Stomach (tissue), 9 donors: Measurements from ENCODE around the gene GAST. TPM values are rescaled to one million over a fixed set of nuclear protein-coding genes. Genes with fewer than 3 reads are reported as not detected.
"Not testable (repeated sequence)": the region's sequence is repeated elsewhere in the genome, so short reads cannot be mapped to it uniquely, and the experiment has no call there.

Source experiments
- DNase-seq, 2 donors: peaks; one replicate each; pipeline versions ENCODE4 v3.0.0 to v3.0.0-alpha.2; 2013 to 2019
- H3K27ac ChIP-seq, 5 donors: fragments of 200-600 bp in 4 of 5; sonication (generic) in 4 of 5; one replicate each; pipeline ENCODE4 v1.5.1; 2013 to 2019; ENCODE audit warnings: mild to moderate bottlenecking in 1 of 5, moderate library complexity in 1 of 5
- H3K27me3 ChIP-seq, 3 donors: fragments of 200-600 bp; sonication (generic); one replicate each; pipeline ENCODE4 v1.5.1; 2017 to 2019; ENCODE audit warnings: mixed run types in 1 of 3
- H3K36me3 ChIP-seq, 4 donors: fragments of 200-600 bp; sonication (generic); 1 replicate in 3 of 4; 2 replicates in 1 of 4; pipeline ENCODE4 v1.5.1; 2016 to 2019
- H3K4me1 ChIP-seq, 4 donors: fragments of 200-600 bp; sonication (generic); one replicate each; pipeline ENCODE4 v1.5.1; 2016 to 2019
- H3K4me3 ChIP-seq, 4 donors: fragments of 200-600 bp; sonication (generic) in 3 of 4; one replicate each; pipeline ENCODE4 v1.5.1; 2016 to 2019; ENCODE audit warnings: mild to moderate bottlenecking in 1 of 4
- H3K9me3 ChIP-seq, 4 donors: fragments of 200-600 bp; sonication (generic); one replicate each; pipeline ENCODE4 v1.5.1; 2016 to 2019
- CTCF ChIP-seq, 7 experiments: fragments of 450-650 bp in 4 of 7; fragments of 200-600 bp in 3 of 7; sonication (generic) in 3 of 7; IDR thresholded peaks; one replicate each; pipeline ENCODE4 v1.5.1; 2016 to 2019; ENCODE audit warnings: antibody characterized with exemption in 7 of 7, control low read depth in 2 of 7, mild to moderate bottlenecking in 1 of 7
- EP300 ChIP-seq: sonication (generic); formaldehyde crosslinking; IDR thresholded peaks from one replicate; pipeline ENCODE4 v1.6.1; 2017; ENCODE audit warnings: antibody characterized with exemption
- POLR2A ChIP-seq, 4 donors: fragments of 450-650 bp; IDR thresholded peaks; one replicate each; pipeline ENCODE4 v1.6.1; 2016; ENCODE audit warnings: antibody characterized with exemption in 4 of 4, control low read depth in 2 of 4, mild to moderate bottlenecking in 1 of 4, moderate library complexity in 1 of 4
- POLR2AphosphoS5 ChIP-seq, 3 donors: sonication (generic); formaldehyde crosslinking; IDR thresholded peaks; one replicate each; pipeline ENCODE4 v1.6.1; 2016; ENCODE audit warnings: antibody characterized with exemption in 3 of 3
- WGBS, 5 donors: extraction: QIAGEN DNeasy Blood & Tissue Kit in 3 of 5; methylation state at CpG; one replicate each; pipeline versions ENCODE4 v1.1.5 to v1.1.7; 2013 to 2018; 5-methylcytosine and 5-hydroxymethylcytosine counted together
- intact Hi-C: fragments of 100-400 bp; cut with DNase I; formaldehyde crosslinking; loops from one replicate; pipeline ENCODE4 v1.15.1; 2023; ENCODE audit warnings: low total_unique reads
- polyA plus RNA-seq, 3 donors: library from polyadenylated mRNA; stranded (reverse); fragments of 200-250 nt; gene quantifications; one replicate each; pipeline ENCODE4 v1.2.3, GENCODE V29; 2013
- total RNA-seq, 5 donors: library from RNA; depleted of rRNA; stranded (reverse); fragments of >200 nt; gene quantifications; one replicate each; pipeline versions ENCODE4 v1.1.0 to v1.2.3, GENCODE V29; 2014 to 2016
- donor health status: healthy with polysubstance abuse.
- donor health status: Bipolar disorder and iron deficiency.
- donor health status: healthy.

The GAST gene
- total and polyA plus RNA-seq, 8 donors = 1.3 to 32.7 TPM; not detected in 6

GRCh38 chr17:41666708-41667279, 45.3 kb upstream of the GAST start:
- Histone ChIP-seq H3K36me3 (no peaks in the 10 kb centered on the region), H3K4me3 (peak overlapping the region; percentile 49 to 54 (median 51)), H3K9me3 (no peaks in the 10 kb centered on the region), H3K27ac (peak overlapping the region; percentile 78 to 88 (median 86)), H3K4me1 (peaks cover 22 to 41% (median 25%) of the 10 kb centered on the region in 4 donors), H3K27me3 (no peaks in the 10 kb centered on the region)
- TF ChIP-seq POLR2AphosphoS5 (IDR thresholded peaks at IDR 0.05) = peak in 1 of 3 donors; percentile 50
- TF ChIP-seq EP300 = no peak
- TF ChIP-seq CTCF (IDR thresholded peaks at IDR 0.05) = peak in 5 of 7 experiments; percentile 97 to 98 (median 97)
- TF ChIP-seq POLR2A (IDR thresholded peaks at IDR 0.05) = no peak
- intact Hi-C loops = loop anchor here (10.0 kb wide), 1 partner anchor 862 kb away; no protein-coding TSS in a partner anchor
- peak; percentile 88 to 94 for DNase-seq
- 0 to 3% (median 2%) methylated on average over 21 to 23 of the region's 23 CpGs for WGBS, 5 donors

- no peaks in the 10 kb centered on the region for H3K27me3 ChIP-seq
- no peaks in the 10 kb centered on the region for H3K36me3 ChIP-seq
- intact Hi-C loops = loop anchor here (10.0 kb wide), 1 partner anchor 863 kb away; no protein-coding TSS in a partner anchor
- no peaks in the 10 kb centered on the region for H3K9me3 ChIP-seq
- TF ChIP-seq POLR2AphosphoS5 (IDR thresholded peaks at IDR 0.05) (no peak), CTCF (IDR thresholded peaks at IDR 0.05) (peak in 1 of 7 experiments; percentile 44)
- WGBS, 5 donors = 47 to 52% (median 50%) methylated on average over 23 of the region's 23 CpGs
- peaks cover 22 to 38% (median 25%) of the 10 kb centered on the region in 4 donors for H3K4me1 ChIP-seq
- peak overlapping the region in 4 of 5 donors; percentile 78 to 88 (median 86) for H3K27ac ChIP-seq
- DNase-seq = peak in 1 of 2 donors; percentile 30
- peak overlapping the region in 3 of 4 donors; percentile 50 to 54 (median 52) for H3K4me3 ChIP-seq
Measured at GRCh38 chr17:41667280-41668041, 44.7 kb upstream of the GAST start.

GRCh38 chr17:41672153-41672552, 40.0 kb upstream of the GAST start:
- TF ChIP-seq CTCF (IDR thresholded peaks at IDR 0.05) (no peak), POLR2AphosphoS5 (IDR thresholded peaks at IDR 0.05) (no peak)
- WGBS, 5 donors = 80 to 94% (median 89%) methylated on average over 7 of the region's 7 CpGs
- no peak for DNase-seq
- Histone ChIP-seq H3K27me3 (no peaks in the 10 kb centered on the region), H3K9me3 (no peaks in the 10 kb centered on the region), H3K4me1 (peaks cover 13 to 26% (median 18%) of the 10 kb centered on the region in 4 donors), H3K4me3 (no peak overlapping the region), H3K36me3 (no peaks in the 10 kb centered on the region), H3K27ac (no peak overlapping the region)
- intact Hi-C loops = no loop called here

- 63 to 78% (median 64%) methylated on average over 7 of the region's 7 CpGs for WGBS, 5 donors
- DNase-seq, intact Hi-C loops, H3K4me3 ChIP-seq, H3K36me3 ChIP-seq, H3K27me3 ChIP-seq, H3K9me3 ChIP-seq: not testable (repeated sequence)
- peaks cover 8 to 44% (median 18%) of the 10 kb centered on the region in 4 donors for H3K4me1 ChIP-seq
- H3K27ac ChIP-seq = peak overlapping the region in 1 of 5 donors; percentile 32
Measured at GRCh38 chr17:41675157-41676057, 36.7 kb upstream of the GAST start.
